UCSD-AML1 (cell line): ENCODE data around the gene KDM4B.
A peak's percentile ranks its signal among the peaks of the same experiment; 100 is the strongest.

Experiments
- DNase-seq: peaks from one replicate; lab custom pipeline; 2025; ENCODE audit not compliant: unreplicated experiment; lab: John Stamatoyannopoulos, UW

KDM4B gene

DNA sequence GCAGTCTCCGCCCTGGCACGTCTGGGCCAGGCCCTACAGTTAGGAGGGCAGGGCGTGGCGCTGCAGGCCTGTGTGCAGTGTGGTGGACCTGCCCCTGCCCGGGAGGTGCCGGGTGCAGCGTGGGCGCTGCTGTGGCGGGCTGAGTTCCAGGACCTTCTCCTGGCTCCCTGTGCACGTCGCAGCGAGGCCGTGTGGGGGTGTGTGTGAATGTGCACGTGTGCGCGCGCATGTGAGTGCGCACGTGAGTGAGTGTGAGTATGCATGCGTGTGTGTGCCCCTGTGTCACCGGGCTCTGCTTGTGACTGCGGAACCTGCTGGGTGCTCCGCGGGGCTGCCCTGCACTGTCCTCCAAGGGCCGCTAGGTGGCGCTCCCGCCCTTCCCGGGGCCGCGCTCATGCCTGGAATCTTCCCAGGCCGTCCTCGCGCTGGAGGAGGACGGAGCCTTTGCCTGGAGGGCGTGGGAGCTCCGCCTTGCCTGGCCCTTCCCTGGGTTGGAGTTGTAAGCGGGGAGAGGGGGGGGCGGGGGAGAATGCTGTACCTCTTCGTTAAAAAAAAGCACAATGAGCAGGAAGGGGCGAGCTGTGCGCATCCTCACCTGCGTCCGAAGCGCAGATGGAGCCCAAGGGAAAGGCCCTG, 79.3 kb downstream of the KDM4B start:
- peak; percentile 67 for DNase-seq

DNA sequence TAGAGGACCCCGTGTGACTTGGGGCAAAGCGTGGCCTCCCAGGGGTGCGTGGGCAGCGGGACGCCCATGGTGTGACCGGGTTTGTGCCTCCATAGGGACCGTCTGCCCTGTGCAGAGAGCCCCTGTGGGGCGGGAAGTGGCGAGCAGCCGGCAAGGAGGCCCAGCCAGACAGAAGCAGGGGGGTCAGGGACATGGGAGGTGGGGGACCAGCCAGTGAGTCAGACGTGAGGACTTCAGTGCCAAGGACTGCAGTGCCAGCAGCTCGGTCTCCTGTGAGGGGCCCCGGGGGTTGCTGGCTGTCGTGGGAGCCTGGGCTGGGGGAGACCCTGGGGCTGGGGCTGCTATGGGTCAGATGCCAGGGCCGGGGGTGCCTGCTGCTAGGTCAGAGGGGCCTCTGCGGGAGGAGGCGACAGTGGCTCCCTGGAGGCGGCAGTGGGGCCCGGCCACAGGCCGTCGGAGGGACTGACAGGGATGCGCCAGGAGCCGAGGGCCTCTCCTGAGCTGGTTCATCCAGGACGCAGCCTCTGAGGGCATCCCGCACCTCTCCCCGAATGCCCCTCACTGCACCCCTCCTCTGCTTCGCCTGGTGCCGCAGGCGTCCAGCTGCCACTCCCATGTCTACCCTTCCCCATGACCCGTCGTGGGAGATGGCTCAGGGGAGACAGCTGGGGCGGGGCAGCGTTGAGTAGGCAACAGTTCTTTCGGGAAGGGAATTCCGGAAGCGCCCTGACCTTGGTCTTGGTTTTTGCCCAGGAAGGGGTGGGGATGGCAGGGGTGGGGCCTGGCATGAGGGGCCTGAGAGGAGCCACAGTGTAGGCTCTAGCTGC, 80.0 kb downstream of the KDM4B start:
- no peak for DNase-seq

DNA sequence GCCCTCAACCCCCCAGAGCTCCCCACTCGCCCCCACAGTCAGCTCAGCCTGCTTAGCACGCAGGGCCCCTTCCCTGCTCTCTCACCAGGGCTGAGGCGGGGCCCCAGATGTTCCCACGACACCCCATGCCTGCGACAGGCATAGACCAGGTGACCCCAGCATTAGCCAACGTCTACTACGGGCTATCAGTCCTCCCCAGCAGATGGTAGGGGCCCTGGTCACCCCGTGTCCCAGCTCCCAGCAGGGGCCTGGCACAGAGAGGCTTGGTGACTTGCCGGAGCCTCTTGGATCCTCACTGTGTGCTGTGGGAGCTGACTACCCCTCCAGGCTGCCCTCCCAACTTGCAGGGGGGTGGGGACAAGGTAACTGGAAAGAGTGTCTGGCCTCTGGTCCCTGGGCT, 80.6 kb downstream of the KDM4B start:
- DNase-seq, result no peak

DNA sequence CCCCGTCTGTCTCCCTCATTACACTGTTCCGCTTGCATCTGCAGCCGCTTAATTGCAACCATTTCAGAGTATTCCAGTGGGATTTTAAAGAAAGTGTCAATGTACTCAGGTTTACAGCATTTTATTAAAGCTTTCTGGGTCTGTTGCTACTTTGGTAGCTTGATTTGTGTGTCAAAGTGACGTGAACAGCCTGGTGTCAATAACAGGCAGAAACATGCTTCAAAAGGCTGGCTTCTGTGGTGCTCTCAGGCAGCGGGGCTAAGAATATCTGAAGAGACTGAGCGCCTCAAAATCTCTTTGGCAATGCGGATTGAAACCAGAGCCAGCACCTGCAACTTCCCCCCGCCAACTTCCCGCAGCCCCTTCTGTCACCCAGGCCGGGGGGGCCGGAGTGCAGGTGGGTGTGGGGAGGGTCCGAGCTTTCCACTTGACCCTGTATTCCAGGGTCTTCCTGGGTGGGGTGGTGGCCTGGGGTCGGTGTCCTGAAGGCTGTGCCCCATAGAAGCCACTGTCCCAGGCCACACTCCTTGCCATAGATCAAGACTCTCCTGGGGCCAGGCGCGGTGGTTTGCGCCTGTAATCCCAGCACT, 81.2 kb downstream of the KDM4B start:
- DNase-seq, result no peak

DNA sequence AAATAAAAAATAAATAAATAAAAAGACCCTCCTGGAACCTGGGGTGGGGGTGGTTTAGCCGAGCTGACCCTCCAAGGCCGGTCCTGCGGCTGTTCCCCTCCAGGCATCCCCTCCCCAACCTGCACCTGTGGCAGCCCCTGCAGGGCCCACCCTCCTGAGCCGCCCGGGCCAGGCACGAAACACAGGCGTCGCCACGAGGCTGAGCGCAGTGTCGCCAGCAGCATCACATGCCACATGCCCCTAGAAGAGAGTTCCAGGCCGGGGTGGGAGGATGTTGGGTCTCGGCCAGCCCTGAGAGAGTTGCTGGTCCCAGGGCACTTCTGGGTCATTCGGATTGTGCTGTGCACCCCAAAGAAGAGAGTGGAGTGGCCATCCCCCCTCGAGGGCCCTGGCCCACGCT, 82.0 kb downstream of the KDM4B start:
- no peak for DNase-seq

DNA sequence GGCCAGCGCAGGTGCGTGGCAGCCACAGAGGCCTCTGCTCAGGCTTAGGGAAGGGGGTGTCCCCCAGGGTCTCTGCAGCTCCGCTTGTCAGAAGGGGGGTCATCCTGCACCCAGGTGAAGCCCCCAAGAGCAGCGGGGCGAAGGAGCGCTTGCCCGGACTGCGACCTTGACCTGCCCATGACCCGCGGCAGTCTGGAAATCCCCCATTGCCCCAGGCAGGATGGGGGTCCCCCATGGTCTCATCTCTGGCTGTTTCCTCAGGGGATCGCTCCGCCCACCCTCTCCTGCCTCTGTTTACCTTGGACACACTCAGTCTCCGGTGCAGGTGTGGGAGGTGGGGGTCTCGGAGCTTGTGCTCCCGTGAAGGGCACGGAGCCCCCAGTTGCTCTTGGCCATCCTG, 82.7 kb downstream of the KDM4B start:
- DNase-seq, result no peak

DNA sequence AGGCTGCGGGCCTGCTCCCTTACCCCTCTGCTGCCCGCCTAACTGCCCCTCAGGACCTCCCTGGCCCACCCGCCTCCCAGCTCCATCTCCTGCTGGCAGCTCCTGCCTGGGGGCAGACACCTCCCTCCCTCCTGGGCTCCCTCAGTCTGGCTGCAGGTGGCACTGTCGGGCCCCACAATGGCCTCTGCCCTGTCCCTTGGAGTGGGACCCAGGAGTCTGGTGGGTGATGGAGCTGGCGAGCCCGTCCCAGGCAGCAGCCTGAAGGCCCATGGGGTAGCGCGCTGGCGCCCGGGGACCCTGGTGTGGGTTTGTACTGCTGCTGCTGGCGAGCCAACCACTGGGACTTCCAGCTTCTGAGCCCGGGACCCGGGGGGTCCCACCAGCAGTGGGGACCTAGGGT, 83.6 kb downstream of the KDM4B start:
- DNase-seq, result peak; percentile 16

DNA sequence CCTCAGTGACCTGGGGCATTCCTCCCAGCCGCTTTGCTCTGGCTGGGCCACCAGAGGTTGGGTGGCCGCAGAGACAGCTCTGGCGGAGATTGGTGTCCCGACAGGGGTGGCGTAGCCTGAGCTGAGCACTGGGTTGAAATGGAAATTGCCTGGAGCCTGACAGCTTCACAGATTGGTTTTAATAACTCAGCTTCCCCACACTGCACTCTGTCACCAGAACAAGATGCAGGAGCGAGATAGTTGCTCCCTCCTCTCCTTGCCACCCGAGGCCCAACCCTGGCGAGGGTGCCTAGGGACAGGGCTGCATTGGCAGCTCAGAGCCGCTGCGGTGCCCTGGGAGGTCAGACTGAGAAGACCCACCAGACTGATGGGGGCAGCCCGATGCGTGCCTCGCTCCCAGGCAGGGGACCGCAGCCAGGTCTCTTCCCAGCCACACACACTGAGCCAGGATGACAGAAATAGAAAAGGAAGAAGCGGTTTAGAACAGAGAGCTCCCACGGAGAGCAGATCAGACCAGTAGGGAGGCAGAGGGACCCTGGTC, 84.1 kb downstream of the KDM4B start:
- no peak for DNase-seq

DNA sequence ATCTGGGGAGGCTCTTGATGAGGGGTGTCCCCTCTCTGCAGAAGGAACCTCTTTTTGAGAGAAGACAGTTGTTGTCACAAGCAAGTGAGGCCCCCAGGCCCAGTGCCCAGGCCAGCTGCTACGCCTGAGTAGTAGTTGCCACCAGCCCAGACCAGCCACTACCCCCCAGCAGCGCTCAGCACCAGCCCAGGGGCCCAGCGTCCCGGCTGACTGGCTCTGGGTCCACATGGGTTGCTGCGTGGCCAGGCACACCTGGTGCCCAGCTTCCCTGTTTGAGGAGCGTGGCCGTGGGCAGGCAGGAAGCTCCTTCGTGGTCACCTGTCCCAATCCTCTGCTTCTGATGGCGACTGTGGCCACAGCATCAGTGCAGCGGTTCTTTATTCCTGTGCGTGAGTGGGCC, 84.7 kb downstream of the KDM4B start:
- no peak for DNase-seq

DNA sequence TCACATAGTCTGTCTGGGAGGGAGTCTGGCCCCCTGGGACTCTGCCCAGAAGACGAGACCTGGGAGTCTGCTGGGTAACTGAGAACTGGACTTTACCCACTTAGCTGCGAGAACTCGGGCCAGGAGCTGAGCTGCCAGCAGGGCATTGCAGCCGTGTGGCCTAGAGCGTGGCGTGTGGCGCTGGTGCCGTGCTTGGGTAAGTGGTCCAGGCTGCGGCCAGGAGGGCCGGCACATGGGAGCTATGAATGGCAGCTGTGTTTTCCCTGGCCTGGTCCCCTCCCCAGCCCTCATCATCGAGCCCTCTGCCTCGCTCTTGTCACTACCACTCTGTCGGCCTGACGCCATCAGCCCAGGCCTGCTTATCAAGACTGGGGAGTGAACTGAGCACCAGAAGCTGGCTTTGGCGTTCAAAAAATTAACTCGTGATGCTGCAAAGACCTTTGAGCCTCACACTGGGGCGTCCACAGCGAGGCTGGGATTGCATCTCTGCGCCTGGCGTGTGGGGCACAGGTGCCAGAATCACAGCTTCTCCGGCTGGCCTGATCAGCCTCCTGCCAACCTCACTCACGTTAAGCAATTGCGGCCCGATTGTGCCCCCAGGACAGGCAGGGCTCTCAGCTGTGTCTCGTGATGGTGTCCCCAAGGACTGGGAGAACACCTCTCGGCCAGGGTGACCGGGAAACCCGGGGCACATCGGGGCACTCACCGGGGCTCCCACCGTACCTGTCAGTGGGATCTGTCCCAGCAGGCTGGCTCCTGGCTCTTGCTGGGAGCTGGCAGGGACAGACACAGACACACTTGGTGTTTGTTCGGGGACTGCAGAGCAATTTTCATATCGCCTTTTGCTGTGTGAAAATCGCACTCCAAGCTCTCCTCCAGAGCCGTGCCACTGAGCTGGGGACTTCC, 85.9 kb downstream of the KDM4B start:
- no peak for DNase-seq

DNA sequence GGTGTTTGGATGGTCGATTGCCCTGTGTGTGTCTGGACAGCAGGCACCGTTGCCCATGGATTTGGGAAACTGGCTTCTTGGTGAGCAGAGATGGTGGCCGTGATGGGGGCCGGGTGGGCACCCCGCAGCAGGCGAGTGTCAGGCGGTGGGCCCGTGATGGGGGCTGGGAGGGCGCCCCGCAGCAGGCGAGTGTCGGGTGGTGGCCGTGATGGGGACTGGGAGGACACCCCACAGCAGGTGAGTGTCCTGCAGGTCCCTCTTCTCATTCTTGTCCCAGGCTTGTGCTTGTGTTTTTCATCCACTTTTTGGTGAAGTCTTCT, 86.5 kb downstream of the KDM4B start:
- no peak for DNase-seq

DNA sequence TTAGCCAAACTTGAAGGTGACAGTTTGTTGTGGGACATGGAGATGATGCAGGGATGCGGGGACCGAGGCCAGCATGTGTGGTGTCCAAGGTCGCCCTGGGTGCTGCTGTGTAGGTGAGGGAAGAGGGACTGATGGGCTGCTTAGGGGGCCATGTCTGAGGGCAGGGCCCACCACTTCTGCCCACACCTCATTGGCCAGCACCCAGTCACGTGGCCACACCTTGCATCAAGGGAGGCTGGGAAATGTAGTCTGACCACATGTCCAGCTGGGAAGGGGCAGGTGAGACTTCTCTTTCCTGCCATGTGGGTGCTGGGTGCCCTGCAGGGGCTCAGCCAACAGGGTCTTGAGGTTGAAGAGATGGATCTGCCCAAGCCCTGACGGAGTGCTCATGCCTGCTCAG, 88.9 kb downstream of the KDM4B start:
- DNase-seq, result no peak

DNA sequence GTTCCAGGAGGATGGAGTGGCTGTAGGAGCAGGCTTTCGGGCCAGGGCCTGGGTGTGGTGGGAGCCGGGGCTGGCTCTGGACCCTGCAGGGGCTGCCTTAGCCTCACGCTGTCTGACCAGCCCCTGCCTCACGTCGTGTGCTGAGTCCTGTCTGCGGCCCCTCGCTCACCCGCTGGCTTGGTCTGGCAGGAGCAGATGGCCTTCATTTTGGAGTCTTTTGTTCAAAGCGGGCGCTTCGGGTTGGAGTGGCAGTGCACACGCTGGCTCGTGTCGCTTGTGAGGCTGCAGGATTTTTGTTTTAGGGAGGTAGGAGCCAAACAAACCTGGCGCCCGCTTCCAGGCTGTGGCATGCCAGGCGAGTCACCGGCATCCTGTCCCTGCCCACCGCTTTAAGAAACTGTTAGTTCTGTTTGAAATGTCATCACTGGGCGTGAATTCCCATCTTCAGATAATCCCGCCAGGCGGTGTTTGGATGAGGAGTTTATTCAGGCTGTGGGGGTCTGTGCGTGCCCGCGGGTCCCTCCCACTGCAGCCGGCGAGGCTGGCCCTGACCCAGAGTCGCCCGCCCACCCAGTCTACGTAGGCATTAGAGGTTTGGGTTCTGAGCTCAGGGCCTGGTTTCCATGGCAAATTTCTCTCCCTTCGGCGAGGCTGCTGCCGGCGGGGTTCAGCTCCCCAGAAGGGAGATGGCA, 89.8 kb downstream of the KDM4B start:
- no peak for DNase-seq

DNA sequence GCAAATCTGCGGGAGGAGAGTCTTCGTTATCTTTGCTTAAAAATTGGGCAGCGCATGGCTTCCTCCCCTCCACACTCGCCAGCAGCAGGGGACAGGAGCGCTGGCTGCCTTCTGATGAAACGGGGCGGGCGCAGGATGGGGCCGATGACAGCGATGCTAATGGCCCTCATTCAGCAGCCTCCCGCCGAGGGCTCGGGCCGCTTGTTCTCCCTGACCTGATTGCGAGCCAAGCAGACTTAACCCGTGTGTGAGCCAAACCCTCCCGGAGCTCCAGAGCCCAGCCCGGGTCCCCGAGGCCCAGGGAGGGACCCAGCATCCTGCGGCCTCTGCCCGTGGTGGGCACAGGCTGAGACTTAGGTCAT, 90.3 kb downstream of the KDM4B start:
- DNase-seq, result no peak

DNA sequence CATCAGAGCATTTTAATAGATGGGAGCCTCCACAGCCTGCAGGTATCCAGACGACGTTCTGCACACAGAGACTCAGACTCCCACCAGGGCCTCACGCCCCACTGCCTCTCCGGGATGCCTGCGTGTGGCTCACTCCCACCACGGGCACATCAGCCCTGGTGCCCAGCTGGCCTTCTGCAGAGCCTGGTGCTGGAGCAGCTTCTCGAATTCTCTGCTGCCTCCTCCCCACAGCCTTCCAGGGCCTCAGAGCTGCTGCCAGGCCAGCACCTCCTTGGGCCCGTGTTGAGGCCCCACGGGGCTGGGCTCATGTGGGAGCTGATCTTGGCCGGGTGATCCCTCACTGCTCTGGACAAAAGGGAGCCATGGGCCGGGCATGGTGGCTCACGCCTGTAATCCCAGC, 90.9 kb downstream of the KDM4B start:
- no peak for DNase-seq

DNA sequence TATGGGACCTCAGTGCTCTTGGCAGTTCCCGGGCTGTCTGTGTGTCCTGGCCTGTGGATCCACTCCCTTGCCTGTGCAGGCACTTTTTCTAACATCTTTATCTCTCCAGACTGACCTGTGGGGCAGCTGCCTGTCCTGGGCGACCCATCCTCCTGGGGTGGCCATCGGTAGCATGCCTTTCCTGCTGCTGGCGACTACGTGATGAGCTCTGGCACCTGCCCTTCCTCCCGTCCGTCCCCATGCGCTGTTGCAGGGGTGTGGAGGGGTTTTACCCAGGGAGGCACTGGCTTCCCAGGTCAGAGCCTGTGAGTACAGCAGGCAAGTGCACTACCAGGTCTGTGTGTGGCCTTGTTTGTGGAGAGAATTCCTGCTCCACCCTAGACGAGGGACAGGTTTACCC, 93.3 kb downstream of the KDM4B start:
- DNase-seq, result no peak

DNA sequence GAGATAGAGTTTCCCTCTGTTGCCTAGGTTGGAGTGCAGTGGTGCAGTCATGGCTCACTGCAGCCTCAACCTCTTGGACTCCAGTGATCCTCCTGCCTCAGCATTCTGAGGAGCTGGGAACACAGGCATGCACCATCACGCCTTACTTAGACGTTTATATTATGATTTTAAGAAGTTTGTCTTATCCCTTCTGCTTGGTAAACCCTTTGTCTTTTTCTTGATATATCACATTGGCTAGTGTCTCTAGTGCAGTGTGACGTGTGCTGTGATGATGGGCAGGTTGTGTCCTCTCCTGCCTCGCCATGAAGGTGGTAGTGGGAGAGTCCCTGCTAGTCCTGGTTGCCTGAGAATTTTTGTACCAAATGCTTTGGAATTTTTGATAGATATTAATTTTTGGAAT, 93.9 kb downstream of the KDM4B start:
- no peak for DNase-seq

DNA sequence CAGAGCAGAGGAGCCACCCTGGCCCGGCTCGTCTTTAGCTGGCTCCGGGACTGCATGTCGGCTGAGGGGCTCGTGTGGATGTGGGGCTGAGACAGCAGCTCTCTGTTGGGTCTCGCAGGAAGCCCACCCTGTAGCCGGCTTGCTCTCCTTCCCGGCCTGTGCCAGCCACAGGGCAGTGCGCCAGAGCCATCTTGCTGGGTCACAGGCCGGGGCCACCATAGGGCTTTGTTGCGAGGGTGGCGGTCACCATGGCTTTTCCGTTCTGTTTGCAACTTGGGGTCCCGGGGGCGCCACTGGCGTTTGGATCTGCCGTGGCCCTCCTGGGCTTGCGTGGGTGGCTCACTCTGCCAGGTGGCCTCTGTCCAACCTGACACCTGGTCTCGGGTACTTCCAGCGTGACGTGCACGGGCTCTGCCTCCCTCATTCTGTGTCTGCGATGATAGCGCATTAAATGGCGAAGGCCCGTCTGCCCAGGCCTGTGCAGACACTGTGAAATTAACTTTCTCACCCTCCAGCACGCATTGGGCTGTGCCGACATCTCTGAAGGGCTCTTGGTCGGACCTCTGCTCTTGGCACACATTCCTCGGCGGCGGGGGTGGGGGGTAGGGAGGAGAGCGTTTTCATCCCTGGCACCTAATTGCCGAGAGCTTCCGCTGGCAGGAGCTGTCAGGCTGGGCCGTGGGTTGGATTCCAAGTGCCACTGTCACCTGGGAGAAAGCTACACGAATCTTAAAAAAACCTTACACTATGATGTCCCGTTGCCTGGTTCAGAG, 95.1 kb downstream of the KDM4B start:
- no peak for DNase-seq

DNA sequence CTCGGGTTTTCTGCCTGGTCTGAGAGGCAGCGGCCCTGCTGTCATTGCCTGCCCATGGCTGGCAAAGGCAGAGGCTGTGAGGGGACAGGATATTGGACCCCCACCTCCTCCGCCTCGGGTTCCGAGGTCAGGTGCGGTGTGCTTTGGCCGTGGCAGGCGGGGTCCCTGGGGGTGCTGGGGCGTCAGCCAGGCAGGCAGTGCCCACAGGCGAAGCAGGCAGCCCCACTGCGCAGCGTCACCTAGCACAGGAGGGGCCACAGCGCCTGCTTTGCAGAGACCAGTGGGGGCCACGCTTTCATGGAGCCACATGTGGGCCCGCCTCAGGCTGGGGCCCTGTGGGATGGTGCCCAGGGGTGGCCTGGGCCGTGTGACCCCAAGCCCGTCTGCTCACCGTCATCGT, 96.0 kb downstream of the KDM4B start:
- no peak for DNase-seq

DNA sequence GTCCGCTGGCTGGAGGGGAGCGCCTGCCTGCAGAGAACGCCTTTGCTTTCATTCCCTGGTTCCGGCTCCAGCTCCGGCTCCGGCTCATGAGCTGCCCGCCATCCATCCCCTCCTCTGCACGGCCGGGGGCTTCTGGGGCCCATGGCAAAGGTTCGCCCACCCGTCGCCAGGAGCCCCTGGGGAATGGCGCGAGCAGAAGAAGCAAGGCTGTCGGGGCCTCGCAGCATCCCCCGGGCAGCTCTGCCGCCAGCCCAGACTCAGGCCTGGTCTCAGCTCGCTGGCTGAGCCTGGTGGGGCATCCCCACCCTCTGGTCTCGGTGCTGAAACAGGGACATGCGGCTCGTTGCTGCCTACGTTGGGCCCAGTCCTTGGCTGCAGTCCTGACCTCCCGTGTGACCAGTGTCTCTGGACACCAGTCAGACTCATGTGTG, 96.8 kb downstream of the KDM4B start:
- no peak for DNase-seq
